ENCODE results near the gene MBD3L5. TPM values are rescaled to one million over a fixed set of nuclear protein-coding genes. Genes with fewer than 3 reads are reported as not detected.
"Not testable (repeated sequence)": the region's sequence is repeated elsewhere in the genome, so short reads cannot be mapped to it uniquely, and the experiment has no call there.

MBD3L5 gene
- total RNA-seq (2013), result not detected
- polyA plus RNA-seq (not detected), polyA minus RNA-seq (not detected in 2 replicates), total RNA-seq (0 reads per million in 11 experiments)

- H3K27ac Mint-ChIP-seq; H2AFZ ChIP-seq (ENCODE audit: insufficient read depth, low read depth, low read length, poor library complexity, severe bottlenecking); DNase-seq; H3K36me3 ChIP-seq (replicated peaks in 1 of 2; ENCODE audit: control insufficient read depth in 1 of 2, insufficient read depth in 2 of 2, low read length in 2 of 2); H3K4me3 Mint-ChIP-seq; H3K36me3 Mint-ChIP-seq; H3K4me1 ChIP-seq (ENCODE audit: control insufficient read depth in 1 of 2, insufficient read depth in 2 of 2, low read length in 2 of 2); H3K27me3 Mint-ChIP-seq (ENCODE audit: low read depth in 3 of 3); H3K27ac ChIP-seq (ENCODE audit: low read depth in 1 of 2, low read length in 2 of 2); H4K20me1 ChIP-seq (ENCODE audit: insufficient read depth, low read length); H3K79me2 ChIP-seq (ENCODE audit: insufficient read depth, low read length); H3K4me2 ChIP-seq (replicated peaks; ENCODE audit: extremely low read depth, low read length, poor library complexity, severe bottlenecking); H3K4me3 ChIP-seq (replicated peaks in 1 of 3; ENCODE audit: low read depth in 2 of 3, low read length in 3 of 3); intact Hi-C loops (cut with micrococcal nuclease); H3K4me1 Mint-ChIP-seq; H3K9me3 Mint-ChIP-seq; H3K9ac ChIP-seq (ENCODE audit: insufficient read depth, low read length, poor library complexity, severe bottlenecking); H3K27me3 ChIP-seq (ENCODE audit: control insufficient read depth in 2 of 2, insufficient read depth in 2 of 2, low read length in 2 of 2); H3K9me3 ChIP-seq (replicated peaks in 1 of 2; ENCODE audit: control insufficient read depth in 1 of 2, insufficient read depth in 1 of 2, low read length in 2 of 2): not testable (repeated sequence)
- no CpG with 5 or more reads among the region's 9 CpGs for WGBS (ENCODE audit: insufficient coverage)
Observed at GRCh38 chr19:7030278-7030677, at the start of gene MBD3L5. TSS of gene MBD3L5 (plus strand) at chr19:7030578. CDS start at chr19:7030612, 34 bp downstream.

GRCh38 chr19:6983448-6983847 lies 46.9 kb upstream of the MBD3L5 start:
- H3K9me3 Mint-ChIP-seq, result peaks cover 15 to 60% (median 40%) of the 10 kb centered on the region in 7 donors
- no peaks in the 10 kb centered on the region for H3K36me3 Mint-ChIP-seq
- Histone ChIP-seq H3K9ac (ENCODE audit: insufficient read depth, low read length, poor library complexity, severe bottlenecking) (no peak overlapping the region), H3K79me2 (ENCODE audit: insufficient read depth, low read length) (no peaks in the 10 kb centered on the region), H3K4me3 (replicated peaks in 1 of 3; ENCODE audit: low read depth in 2 of 3, low read length in 3 of 3) (no peak overlapping the region), H3K4me1 (ENCODE audit: control insufficient read depth in 1 of 2, insufficient read depth in 2 of 2, low read length in 2 of 2) (peaks cover 12 to 16% of the 10 kb centered on the region in 2 donors), H3K9me3 (replicated peaks in 1 of 2; ENCODE audit: control insufficient read depth in 1 of 2, insufficient read depth in 1 of 2, low read length in 2 of 2) (peaks cover 19 to 32% of the 10 kb centered on the region in 2 donors), H4K20me1 (ENCODE audit: insufficient read depth, low read length) (no peaks in the 10 kb centered on the region), H3K27ac (ENCODE audit: low read depth in 1 of 2, low read length in 2 of 2) (no peak overlapping the region), H2AFZ (ENCODE audit: insufficient read depth, low read depth, low read length, poor library complexity, severe bottlenecking) (no peak overlapping the region), H3K36me3 (replicated peaks in 1 of 2; ENCODE audit: control insufficient read depth in 1 of 2, insufficient read depth in 2 of 2, low read length in 2 of 2) (peaks cover 0 to 9% of the 10 kb centered on the region in 2 donors), H3K4me2 (replicated peaks; ENCODE audit: extremely low read depth, low read length, poor library complexity, severe bottlenecking) (no peak overlapping the region), H3K27me3 (ENCODE audit: control insufficient read depth in 2 of 2, insufficient read depth in 2 of 2, low read length in 2 of 2) (no peaks in the 10 kb centered on the region)
- H3K27me3 Mint-ChIP-seq (ENCODE audit: low read depth in 3 of 3), result peaks cover 3 to 6% (median 4%) of the 10 kb centered on the region in 3 donors
- no peak for TF ChIP-seq CTCF (IDR thresholded peaks at IDR 0.05)
- intact Hi-C loops (cut with micrococcal nuclease), result no loop called here
- peaks cover 8% of the 10 kb centered on the region for H3K4me1 Mint-ChIP-seq
- no peak overlapping the region for H3K27ac Mint-ChIP-seq
- no peak for DNase-seq
- H3K4me3 Mint-ChIP-seq, result no peak overlapping the region

Data from CD14-positive monocyte (primary cell).